K562 (cell line): ENCODE results near the gene NYAP1. TPM values are rescaled to one million over a fixed set of nuclear protein-coding genes. Genes with fewer than 3 reads are reported as not detected.

Experiments used
- HNRNPK ChIP-seq: fragments of 200-400 bp; formaldehyde crosslinking; IDR thresholded peaks from one replicate; pipeline ENCODE4 v1.6.1; 2018; ENCODE audit warnings: mild to moderate bottlenecking, low read depth, low read length; ENCODE audit not compliant: poor library complexity, severe bottlenecking
- polyA plus RNA-seq, 8 experiments: library from polyadenylated mRNA; depleted of rRNA in 4 of 8; stranded (reverse) in 5 of 8; unstranded in 3 of 8; fragments of >200 nt; fragmentation: Nextera tagmentation in 2 of 8; fragmentation: Illumina TruSeq in 1 of 8; extraction: Ambion mirVana in 2 of 8; extraction: Trizol in 1 of 8; gene quantifications; 2 replicates each; pipeline versions ENCODE4 v1.2.1 to v1.2.3, GENCODE V29; 2011 to 2014; ENCODE audit warnings: inconsistent platforms in 1 of 8, missing spikeins in 1 of 8
- total RNA-seq, 7 experiments: library from RNA; depleted of rRNA in 6 of 7; stranded (reverse); fragments of >200 nt in 6 of 7; fragmentation: Illumina TruSeq in 2 of 7; extraction: Trizol in 2 of 7; gene quantifications; 2 replicates each; pipeline versions ENCODE4 v1.2.1 to v1.2.3, GENCODE V29; 2011 to 2021; ENCODE audit warnings: low replicate concordance in 1 of 7
- TF ChIP-seq, protein P1 (sequence below), 3 experiments: fragments of 200-800 bp in 1 of 3; fragments of 250-450 bp in 1 of 3; fragments of 450-650 bp in 1 of 3; sonication (Bioruptor Pico) in 1 of 3; sonication (Bioruptor generic) in 1 of 3; formaldehyde crosslinking in 1 of 3; IDR thresholded peaks; 2 replicates each; pipeline versions ENCODE4 v1.6.1 to v1.8.0; 2016 to 2022; ENCODE audit warnings: mild to moderate bottlenecking in 2 of 3, missing genetic modification characterization in 2 of 3, missing compliant biosample characterization in 1 of 3, moderate library complexity in 1 of 3
- TF ChIP-seq, protein P2 (sequence below): sonication (generic); formaldehyde crosslinking; IDR thresholded peaks from 2 replicates; pipeline ENCODE4 v1.5.0; 2020; ENCODE audit warnings: missing genetic modification reagents
- TF ChIP-seq, protein P3 (sequence below), 2 experiments: fragments of 450-650 bp in 1 of 2; IDR thresholded peaks; 2 replicates each; pipeline ENCODE4 v1.6.1; 2011 to 2017; ENCODE audit warnings: low read depth in 2 of 2, antibody characterized with exemption in 1 of 2, borderline replicate concordance in 1 of 2, low read length in 1 of 2, mild to moderate bottlenecking in 1 of 2, mixed read lengths in 1 of 2; ENCODE audit not compliant: control insufficient read depth in 1 of 2

Gene NYAP1
- total and polyA plus RNA-seq, 9 of the 15 experiments (the other 6 are each of a cell fraction or from before 2014, with no cell fraction given) = 0.11 to 0.88 (median 0.22) TPM; not detected in 2

DNA sequence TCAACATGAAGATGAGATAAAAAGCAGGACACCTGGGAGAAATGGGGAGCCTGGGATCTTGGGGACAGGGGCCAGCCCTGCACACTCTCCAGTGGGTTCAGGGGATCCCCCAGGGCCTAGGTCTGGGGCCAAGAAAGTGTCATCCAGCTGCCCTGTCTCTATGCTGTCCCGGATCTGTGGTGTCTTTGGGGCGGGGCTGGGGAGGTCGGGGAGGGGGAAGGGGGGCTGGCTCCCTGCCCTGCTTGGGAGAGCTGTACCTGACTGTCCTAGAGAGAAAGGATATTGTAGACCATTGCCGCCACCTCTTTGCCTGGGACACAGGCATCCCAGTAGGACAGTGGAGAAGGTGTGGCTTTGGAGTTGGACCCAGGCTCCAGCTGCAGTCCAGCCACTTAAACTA is 12.7 kb upstream of the NYAP1 start (continued):
- TF ChIP-seq, protein P1, sequence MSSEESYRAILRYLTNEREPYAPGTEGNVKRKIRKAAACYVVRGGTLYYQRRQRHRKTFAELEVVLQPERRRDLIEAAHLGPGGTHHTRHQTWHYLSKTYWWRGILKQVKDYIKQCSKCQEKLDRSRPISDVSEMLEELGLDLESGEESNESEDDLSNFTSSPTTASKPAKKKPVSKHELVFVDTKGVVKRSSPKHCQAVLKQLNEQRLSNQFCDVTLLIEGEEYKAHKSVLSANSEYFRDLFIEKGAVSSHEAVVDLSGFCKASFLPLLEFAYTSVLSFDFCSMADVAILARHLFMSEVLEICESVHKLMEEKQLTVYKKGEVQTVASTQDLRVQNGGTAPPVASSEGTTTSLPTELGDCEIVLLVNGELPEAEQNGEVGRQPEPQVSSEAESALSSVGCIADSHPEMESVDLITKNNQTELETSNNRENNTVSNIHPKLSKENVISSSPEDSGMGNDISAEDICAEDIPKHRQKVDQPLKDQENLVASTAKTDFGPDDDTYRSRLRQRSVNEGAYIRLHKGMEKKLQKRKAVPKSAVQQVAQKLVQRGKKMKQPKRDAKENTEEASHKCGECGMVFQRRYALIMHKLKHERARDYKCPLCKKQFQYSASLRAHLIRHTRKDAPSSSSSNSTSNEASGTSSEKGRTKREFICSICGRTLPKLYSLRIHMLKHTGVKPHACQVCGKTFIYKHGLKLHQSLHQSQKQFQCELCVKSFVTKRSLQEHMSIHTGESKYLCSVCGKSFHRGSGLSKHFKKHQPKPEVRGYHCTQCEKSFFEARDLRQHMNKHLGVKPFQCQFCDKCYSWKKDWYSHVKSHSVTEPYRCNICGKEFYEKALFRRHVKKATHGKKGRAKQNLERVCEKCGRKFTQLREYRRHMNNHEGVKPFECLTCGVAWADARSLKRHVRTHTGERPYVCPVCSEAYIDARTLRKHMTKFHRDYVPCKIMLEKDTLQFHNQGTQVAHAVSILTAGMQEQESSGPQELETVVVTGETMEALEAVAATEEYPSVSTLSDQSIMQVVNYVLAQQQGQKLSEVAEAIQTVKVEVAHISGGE (CRISPR knock-in tag; IDR thresholded peaks at IDR 0.05) = no peak
- TF ChIP-seq, protein P2, sequence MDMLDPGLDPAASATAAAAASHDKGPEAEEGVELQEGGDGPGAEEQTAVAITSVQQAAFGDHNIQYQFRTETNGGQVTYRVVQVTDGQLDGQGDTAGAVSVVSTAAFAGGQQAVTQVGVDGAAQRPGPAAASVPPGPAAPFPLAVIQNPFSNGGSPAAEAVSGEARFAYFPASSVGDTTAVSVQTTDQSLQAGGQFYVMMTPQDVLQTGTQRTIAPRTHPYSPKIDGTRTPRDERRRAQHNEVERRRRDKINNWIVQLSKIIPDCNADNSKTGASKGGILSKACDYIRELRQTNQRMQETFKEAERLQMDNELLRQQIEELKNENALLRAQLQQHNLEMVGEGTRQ = no peak
- no peak for TF ChIP-seq HNRNPK
- TF ChIP-seq, protein P3, sequence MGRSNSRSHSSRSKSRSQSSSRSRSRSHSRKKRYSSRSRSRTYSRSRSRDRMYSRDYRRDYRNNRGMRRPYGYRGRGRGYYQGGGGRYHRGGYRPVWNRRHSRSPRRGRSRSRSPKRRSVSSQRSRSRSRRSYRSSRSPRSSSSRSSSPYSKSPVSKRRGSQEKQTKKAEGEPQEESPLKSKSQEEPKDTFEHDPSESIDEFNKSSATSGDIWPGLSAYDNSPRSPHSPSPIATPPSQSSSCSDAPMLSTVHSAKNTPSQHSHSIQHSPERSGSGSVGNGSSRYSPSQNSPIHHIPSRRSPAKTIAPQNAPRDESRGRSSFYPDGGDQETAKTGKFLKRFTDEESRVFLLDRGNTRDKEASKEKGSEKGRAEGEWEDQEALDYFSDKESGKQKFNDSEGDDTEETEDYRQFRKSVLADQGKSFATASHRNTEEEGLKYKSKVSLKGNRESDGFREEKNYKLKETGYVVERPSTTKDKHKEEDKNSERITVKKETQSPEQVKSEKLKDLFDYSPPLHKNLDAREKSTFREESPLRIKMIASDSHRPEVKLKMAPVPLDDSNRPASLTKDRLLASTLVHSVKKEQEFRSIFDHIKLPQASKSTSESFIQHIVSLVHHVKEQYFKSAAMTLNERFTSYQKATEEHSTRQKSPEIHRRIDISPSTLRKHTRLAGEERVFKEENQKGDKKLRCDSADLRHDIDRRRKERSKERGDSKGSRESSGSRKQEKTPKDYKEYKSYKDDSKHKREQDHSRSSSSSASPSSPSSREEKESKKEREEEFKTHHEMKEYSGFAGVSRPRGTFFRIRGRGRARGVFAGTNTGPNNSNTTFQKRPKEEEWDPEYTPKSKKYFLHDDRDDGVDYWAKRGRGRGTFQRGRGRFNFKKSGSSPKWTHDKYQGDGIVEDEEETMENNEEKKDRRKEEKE (IDR thresholded peaks at IDR 0.05; ENCODE audit: borderline replicate concordance in 1 of 2, control insufficient read depth in 1 of 2, low read depth in 2 of 2, low read length in 1 of 2) = no peak
